NCI-H1048 (cell line): ENCODE results near the gene CREBRF.
"Not testable (repeated sequence)": the region's sequence is repeated elsewhere in the genome, so short reads cannot be mapped to it uniquely, and the experiment has no call there.

Experiments used
- DNase-seq: peaks from one replicate; lab custom pipeline; 2025; lab: John Stamatoyannopoulos, UW

The CREBRF gene, protein sequence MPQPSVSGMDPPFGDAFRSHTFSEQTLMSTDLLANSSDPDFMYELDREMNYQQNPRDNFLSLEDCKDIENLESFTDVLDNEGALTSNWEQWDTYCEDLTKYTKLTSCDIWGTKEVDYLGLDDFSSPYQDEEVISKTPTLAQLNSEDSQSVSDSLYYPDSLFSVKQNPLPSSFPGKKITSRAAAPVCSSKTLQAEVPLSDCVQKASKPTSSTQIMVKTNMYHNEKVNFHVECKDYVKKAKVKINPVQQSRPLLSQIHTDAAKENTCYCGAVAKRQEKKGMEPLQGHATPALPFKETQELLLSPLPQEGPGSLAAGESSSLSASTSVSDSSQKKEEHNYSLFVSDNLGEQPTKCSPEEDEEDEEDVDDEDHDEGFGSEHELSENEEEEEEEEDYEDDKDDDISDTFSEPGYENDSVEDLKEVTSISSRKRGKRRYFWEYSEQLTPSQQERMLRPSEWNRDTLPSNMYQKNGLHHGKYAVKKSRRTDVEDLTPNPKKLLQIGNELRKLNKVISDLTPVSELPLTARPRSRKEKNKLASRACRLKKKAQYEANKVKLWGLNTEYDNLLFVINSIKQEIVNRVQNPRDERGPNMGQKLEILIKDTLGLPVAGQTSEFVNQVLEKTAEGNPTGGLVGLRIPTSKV

DNA sequence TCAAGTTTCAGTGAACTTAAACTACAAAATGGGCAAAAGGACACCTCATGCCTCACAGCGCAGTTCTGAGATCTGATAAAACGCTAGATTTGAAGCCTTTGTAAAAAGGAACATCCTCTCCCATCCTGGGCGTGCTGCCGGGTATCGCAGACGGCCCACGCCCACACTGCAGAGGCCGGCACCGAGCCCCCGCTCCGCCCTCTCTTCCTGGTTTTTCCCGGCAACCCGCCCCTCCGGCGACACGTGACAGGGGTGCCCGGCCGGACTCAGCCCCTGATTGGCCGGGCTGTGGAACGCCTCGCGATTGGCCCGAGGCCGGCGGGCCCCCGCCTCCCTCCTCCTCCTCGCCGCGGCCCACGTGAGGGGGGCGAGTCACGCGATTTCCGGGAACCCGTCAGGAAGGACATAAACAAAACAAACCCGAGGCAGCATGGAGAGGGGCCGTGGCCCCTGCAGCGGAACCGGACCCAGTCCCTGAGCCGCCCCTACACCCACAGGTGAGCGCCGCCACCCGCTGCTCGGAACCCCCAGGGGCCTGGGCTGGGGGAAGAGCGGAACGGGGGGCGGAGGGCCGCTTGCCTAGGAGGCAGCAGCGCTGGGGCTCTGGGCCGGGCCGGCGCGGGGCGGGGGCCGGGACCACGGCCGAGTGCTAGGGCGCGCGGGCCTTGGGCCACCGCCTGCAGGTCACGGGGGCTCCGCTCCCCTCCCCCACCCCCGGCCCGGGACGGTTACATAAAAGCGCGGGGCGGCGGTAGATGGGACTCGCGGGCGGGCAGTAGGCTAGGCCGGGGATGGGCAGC lies at the start of gene CREBRF:
Gene CREBRF, plus strand, starts transcription at position 370 of the 800 bp plus-strand sequence. CDS start 24,424 bp downstream, outside the sequence.
- DNase-seq = peak; percentile 90

DNA sequence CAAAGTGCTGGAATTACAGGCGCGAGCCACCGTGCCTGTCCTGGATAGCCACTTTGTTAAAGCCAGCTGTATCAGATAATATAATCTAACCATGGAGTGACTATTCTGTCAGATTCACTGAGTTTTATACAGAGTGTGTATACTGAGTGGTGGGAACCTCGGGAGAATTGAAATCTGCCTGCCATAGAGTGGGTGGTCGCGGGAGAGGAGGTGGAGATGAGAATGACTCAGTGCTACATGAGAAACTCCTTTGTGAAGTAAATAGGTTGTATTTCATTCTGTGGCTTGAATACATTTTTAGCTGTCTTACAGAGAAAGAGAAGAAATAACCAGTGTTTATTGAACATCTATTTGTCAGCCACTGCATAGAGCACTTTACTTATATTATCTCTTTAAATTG lies 46.1 kb upstream of the CREBRF start:
- no peak for DNase-seq

DNA sequence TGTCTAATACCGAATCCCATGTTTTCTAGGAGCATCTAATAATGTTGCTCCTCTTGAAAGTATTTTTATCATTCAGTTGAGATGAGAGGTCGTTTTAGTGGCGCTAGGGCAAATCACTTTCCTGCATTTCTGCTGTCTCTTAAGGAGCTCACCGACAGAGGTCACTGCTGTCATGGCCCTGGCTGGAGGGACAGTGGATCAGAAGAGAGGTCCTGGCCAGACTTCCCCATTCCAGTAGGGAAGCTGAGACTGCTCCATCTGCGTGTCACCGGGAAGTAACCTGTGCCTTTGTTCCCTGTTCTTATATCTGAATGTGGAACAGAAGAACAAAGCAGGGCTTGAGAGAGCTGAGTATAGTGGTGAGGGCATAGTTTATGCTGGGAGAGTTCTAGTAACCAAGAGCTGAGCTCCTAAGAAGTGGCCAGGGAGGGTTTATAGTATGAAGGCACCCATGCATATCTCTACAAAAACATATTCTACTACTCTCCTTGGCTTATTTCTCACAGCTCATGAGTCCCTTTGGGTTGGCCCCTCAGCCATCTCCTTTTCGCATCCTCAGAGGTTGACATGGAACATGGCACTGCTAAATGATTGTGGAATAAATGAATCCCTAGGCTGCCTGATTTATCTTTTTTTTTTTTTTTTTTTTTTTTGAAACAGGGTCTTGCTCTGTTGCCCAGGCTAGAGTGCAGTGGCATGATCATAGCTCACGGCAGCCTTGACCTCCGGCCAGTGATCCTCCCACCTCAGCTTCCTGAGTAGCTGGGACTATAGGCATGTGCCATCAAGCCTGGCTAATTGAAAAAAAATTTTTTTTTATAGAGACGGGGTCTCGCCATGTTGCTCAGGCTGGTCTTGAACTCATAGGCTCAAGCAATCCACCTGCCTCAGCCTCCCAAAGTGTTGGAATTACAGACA lies 45.3 kb upstream of the CREBRF start:
- DNase-seq = no peak

DNA sequence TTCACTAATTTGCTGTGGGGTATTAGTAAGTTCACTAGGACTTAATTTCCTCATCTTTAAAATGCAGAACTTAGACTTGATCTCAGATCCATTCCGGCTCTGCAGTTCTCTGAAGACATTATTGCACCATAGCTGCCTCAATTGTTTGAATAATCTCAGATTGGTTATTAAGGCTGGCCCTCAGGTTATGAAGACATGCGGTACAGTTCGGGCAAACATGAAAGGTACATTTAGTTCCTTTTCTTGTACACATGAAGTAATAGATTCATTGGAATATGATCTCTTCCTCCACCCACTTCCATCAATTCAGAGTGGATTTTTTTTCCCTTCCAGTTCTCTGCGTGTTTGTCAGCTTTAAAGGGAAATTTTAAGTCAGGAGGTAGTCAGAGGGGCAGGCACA lies 44.6 kb upstream of the CREBRF start:
- no peak for DNase-seq

DNA sequence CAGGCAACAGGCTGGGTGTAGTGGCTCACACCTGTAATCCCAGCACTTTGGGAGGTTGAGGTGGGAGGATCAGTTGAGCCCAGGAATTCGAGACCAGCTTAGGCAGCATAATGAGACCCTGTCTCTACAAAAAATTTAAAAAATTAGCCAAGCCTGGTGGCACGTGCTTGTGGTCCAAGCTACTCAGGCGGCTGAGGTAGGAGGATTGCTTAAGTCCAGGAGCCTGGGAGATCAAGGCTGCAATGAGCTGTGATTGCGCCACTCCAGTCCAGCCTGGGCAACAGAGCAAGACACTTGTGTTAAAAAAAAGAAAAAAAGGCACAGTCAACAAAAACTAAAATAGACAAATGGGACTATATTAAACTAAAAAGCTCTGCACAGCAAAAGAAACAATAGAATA lies 43.3 kb upstream of the CREBRF start:
- DNase-seq = no peak

DNA sequence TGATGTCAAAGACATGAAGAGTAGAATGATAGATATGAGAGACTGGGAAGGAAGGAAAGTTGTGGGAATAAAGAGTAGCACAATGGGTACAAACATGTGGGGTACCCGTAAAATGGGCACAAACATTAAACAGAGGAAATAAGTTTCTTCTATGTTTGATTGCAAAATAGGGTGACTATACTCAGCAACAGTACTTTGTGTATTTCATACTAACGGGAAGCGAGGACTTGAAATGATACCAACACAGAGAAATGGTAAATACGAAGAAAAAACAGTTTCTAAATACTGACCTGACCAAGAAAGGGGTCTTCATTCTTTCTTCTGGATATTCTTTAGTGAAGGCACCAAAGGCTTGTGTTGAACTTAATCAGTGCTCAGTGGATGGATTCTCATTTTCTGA lies 41.5 kb upstream of the CREBRF start:
- no peak for DNase-seq

DNA sequence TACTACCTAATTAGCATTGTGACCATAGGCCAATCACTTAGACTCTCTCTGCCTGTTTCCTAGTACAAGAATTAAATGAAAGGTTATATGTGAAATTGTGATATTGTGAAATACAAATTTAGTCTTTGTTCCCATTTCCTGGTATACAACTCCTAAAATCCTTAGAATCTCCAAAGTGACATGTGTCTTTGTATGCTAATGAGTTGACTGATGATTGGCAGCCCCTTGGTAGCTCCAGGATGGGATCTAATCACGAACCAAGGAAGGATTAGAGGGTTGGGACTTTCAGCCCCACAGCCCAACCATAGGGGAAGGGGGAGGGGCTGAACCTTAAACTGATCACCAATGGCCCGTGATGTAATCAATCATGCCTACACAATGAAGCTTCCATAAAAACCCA lies 41.0 kb upstream of the CREBRF start:
- no peak for DNase-seq

DNA sequence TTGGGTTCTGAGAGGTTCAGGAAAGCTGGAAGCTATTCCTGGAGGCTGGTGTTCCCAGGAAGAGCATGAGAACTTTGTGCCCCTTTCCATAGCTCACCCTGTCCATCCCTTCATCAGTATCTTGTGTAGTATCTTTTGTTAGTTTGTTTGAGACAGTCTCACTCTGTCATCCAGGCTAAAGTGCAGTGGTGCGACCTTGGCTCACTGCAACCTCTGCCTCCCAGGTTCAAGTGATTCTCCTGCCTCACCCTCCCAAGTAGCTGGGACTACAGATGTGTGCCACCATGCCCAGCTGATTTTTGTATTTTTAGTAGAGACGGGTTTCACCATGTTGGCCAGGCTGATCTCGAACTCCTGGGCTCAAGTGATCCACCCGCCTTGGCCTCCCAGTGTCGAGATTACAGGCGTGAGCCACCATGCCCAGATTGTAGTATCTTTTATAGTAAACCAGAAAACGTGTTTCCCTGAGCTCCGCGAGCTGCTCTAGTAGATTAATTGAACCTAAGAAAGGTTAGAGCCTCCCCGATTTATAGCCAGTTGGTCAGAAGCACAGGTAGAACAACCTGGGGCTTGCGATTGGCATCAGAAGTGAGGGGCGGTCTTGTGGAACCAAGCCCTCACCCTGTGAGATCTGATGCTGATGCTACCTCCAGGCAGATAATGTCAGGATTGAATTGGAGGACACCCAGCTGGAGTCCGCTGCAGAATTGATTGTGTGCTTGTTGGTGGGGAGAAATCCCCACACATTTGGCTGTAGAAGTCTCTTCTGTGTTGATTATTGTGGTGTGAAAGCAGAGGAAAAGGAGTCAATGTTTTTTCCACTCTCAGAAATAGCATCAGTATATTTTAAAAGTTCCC lies 40.3 kb upstream of the CREBRF start:
- DNase-seq = no peak

DNA sequence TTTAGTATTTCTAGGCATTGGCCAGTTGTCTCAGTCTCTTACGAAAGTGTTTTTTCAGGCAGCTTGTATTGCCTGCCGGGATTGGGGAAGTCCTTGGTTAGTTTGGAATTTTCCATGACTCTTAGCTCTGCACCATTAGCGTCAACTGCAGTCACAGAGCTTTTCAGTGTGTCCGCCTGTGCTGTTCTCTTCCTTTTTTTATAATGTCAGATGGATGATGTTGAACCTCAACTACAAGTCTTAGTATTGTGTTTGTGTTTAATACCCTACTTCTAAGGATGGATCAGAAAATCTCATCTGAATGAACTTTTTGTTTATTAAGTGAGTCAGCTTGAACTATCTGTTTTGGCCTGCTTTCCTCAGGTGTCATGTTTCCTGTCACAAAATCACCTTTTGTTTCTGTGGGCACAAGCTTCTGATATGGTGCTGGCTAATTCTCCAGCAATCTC lies 39.5 kb upstream of the CREBRF start:
- no peak for DNase-seq

DNA sequence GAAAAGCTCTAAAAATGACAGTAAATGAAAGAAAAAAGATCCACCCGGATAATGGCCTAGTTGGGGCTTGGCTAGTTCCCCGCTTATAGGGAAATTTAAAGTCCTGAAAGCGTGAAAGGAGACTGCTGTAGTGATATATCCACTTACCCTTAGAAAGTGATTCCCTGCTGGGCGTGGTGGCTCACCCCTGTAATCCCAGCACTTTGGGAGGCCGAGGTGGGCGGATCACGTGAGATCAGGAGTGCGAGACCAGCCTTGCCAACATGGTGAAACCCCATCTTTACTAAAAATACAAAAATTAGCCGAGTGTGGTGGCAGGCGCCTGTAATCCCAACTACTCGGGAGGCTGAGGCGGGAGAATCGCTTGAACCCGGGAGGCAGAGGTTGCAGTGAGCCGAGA lies 39.1 kb upstream of the CREBRF start:
- DNase-seq = not testable (repeated sequence)

DNA sequence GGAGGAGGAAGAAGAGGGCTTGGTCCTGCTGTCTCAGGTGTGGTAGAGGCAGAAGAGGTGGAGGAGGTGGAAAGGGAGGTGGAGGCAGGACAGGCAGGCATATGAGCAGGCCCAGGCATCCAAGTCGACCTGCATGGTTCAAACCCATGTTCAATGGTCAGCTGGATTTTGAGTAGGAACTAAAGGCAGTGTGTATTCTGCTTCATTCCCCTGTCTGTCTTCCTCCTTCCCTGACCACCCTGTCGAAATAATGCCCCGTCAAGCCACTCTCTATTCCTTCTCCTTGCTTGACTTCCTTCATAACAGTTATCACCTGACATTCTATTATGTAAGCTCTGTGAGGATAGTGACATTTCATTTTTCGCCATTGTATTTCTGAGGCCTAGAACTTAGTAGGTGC lies 37.8 kb upstream of the CREBRF start:
- DNase-seq = no peak

DNA sequence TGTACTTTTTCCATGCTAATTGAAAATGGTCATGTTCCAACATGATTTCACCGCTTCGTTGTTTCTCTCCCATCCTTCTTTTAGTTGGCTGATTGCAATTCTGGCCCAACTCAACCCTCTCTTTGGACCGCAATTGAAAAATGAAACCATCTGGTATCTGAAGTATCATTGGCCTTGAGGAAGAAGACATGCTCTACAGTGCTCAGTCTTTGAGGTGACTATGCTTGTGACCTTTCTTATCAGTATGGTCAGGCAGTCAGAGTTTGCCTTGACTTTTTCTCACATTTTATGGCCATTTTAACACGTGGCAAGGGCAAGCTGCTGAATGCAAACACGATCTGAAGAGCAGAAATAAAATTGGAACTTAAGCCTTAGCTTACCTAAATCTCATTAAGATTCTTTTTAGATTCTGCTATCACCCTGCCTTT lies 36.0 kb upstream of the CREBRF start:
- DNase-seq = no peak

DNA sequence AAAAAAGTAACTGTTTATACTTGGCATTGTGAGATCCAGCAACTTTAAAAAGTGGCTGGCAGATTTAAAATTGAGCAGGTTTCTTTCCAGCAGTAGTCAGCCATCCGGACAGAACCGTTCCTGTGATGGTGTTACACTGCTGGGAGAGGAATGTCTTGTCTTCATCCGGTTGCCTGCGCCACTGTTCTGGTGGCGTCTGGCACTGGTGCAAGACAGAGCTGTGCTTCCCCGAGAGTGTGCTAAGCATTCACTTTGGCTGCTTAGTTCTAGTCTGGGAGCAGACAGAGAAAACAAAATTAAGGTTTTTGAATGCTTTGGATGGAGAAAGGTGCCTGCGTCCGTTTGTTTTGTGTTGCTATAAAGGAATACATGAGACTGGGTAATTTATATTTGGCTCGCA lies 35.5 kb upstream of the CREBRF start:
- no peak for DNase-seq

DNA sequence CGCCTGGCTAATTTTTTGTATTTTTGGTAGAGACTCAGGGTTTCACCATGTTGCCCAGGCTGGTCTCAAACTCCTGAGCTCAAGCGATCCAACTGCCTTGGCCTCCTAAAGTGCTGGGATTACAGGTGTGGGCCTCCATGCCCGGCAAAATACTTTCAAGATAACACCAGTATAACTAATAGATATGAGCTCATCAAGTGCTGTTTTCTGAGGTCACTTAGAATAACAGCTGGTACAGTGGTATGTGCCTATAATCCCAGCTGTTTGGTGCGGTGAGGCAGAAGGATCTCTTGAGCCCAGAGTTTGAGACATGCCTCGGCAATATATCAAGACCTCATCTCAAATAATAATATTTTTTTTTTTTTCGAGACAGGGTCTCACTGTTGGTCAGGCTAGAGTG lies 30.5 kb upstream of the CREBRF start:
- DNase-seq = no peak

DNA sequence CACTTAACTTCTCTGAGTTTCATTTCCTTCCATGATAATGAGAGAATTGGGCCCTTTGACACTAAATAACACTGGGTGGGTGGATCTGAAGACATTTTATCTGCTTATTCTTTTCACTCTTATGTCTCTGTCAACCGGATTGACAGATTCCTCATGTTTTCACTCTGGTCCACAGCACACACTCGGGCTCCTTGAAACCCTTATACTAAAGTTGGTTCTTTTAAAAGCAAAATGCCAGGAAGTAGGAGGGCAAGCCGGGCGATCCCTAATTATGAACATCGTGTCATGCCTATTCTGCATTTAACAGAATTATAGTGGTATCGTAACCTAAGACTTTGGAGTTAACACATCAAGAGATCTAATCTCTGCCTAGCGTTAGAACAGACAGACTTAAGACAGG lies 28.2 kb upstream of the CREBRF start:
- DNase-seq = no peak

DNA sequence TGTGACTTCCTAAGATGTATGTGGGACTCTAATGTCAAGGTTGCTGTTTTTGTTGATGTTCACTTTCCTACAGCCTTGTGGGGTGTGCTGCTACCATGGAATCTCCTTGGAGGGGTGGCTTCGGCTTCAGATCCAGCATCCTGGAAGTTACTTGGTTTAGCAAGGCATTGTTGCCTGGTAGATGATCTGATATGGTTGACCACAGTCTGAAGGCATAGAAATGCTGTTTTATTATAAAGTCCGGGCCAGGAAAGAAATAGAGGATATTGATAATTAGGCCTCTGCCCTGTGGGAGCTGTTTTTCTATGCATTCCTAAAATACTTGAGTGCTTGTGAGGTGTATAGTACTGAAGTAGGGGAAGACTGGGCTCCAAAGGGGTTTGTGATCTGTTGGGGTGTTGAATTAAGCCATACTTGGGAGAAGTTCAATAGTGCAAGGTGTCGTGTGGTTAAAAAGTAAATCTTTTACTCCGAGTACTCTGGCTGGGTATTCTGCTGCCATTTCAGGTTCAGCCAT lies 27.3 kb upstream of the CREBRF start:
- no peak for DNase-seq

DNA sequence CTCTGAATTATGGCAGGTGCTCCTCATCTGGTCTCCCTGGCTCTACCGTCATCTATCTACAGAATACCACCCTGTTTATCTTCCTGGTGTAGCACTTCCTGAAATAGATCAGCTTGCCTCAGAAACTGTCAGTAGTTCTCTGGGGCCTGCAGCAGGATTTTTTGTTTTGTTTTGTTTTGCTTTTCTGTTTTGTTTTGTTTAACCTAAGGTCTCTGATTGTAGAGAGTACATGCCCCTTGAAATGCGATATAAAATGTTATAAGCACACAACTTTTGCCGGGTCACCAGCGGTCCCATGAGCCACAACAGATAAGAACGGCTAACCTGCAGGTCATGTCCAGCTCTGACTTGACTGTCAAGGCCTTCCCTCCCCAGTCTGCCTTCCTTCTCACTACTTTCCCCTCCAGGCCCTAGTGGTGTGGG lies 26.6 kb upstream of the CREBRF start:
- DNase-seq = no peak

DNA sequence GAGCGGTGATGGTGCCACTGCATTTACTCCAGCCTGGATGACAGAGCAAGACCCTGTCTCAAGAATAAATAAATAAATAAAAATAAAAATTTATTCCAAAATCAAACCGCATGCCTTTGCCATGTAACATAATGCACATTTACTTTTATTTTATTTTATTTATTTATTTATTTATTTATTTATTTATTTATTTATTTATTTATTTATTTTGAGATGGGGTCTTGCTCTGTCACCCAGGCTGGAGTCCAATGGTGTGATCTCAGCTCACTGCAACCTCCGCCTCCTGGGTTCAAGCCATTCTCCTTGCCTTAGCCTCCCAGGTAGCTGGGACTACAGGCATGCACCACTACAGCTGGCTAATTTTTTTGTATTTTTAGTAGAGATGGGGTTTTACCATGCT lies 24.1 kb upstream of the CREBRF start:
- DNase-seq = not testable (repeated sequence)

DNA sequence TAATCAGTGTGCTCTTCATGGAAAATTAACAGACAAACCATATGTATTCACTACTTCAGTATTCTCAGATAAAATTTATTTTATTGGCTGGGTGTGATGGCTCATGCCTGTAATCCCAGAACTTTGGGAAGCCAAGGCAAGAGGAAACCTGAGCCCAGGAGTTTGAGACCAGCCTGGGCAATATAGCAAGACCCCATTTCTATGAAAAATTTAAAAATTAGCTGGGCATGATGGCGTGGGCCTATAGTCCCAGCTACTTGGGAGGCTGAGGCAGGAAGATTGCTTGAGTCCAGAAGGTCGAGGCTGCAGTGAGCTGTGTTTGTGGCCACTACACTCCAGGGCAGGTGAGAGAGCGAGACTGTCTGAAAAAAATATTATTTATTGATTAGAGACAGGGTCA lies 23.4 kb upstream of the CREBRF start:
- DNase-seq = no peak

DNA sequence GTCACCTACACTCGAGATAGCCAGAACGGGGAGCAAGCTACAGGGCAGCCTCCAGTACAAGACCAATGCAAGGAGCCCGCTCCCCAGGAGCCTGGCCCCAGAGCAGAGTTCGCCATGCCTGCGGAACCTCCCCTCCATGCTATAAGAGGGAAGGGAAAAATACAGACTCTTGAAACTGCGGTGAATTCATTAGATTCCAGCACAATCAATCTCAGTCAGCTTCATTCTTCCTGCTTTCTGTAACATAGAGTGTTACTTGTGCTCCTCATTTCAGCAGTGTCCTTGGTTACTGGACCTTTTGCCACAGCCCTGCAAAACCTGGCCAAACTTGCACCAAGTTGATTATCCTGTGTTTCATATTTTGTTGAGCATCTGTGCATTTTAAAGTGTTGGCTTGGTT lies 22.2 kb upstream of the CREBRF start:
- DNase-seq = no peak
